HG03280 (cell line): Measurements from ENCODE around the gene TICRR.

Experiments
- ATAC-seq: cut with Tn5 transposase; IDR thresholded peaks from one replicate; pipeline ENCODE4 v1.9.1; 2021; ENCODE audit warnings: mild to moderate bottlenecking, moderate library complexity; ENCODE audit not compliant: unreplicated experiment

Gene TICRR

DNA sequence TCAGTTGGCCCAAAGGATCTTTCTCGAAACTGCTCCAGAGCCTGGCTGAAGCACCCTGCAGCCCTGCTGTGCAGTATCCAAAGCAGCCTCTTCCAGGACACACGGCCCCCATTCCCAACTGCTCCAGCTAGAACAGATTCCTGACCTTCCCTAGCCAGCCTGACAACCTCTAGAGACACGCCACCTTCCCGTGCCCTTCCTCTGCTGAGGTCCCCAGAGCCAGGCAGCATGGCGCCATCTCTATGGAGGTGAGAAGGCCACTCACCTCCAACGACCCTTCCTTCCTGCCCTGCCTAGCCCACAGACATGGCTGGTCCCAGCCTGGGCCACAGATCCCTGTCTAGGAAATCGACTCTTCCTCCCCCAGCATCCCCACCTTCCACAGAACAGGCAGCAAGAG lies 76.9 kb downstream of the TICRR start:
- ATAC-seq: no peak

DNA sequence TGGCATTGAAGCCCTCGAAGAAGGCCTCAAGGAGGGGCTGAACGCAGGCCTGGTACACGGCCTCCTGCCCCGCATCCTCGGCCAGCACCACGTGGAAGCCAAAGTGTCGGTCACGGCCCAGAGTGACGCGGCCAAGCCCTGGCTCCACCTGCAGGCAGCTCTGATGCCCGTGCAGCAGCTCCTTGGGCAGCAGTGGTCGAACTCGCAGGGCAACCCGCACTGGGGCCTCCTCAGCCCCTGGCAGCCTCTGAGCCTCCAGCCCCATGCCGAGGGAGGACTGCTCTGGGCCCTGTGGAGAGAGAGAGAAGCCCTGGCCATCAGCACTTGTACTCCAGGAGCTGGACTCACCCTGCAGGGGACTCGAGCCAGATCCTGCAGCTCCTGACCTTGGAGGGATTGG lies 77.4 kb downstream of the TICRR start:
- no peak for ATAC-seq

DNA sequence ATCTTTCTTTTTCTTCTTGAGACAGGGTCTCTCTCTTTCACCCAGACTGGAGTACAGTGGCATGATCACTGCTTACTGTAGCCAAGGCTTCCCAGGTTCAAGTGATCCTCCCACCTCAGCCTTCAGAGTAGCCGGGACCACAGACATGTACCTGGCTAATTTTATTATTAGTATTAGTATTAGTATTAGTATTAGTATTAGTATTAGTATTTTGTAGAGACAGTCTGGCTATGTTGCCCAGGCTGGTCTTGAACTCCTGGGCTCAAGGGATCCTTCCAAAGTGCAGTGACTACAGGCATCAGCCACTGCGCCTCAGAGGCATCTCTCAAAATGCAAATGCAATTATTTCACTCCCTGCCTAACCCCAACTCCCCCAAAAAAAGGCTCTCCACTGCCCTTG lies 78.3 kb downstream of the TICRR start:
- no peak for ATAC-seq

DNA sequence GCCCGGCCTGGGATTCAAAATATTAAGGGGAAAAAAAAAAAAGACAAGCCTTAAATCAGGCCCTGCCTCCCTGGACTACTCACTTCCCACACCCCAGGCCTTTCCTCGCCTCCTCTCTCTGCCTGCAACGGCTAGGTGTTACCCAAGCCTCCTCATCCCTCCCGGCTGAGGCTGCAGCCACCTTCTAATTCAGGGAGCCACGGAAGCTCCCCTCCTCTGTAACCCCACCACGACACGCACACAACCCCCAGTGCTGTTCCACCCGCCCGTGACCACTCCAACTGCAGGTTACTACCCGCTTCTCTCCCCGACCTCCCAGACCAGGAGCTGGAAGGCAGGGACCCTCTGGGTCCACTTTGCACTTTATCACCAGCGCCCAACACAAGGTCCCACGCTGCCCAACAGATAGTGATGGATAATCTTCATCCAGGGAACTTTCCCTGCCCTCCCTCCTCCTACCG lies 79.1 kb downstream of the TICRR start:
- no peak for ATAC-seq

DNA sequence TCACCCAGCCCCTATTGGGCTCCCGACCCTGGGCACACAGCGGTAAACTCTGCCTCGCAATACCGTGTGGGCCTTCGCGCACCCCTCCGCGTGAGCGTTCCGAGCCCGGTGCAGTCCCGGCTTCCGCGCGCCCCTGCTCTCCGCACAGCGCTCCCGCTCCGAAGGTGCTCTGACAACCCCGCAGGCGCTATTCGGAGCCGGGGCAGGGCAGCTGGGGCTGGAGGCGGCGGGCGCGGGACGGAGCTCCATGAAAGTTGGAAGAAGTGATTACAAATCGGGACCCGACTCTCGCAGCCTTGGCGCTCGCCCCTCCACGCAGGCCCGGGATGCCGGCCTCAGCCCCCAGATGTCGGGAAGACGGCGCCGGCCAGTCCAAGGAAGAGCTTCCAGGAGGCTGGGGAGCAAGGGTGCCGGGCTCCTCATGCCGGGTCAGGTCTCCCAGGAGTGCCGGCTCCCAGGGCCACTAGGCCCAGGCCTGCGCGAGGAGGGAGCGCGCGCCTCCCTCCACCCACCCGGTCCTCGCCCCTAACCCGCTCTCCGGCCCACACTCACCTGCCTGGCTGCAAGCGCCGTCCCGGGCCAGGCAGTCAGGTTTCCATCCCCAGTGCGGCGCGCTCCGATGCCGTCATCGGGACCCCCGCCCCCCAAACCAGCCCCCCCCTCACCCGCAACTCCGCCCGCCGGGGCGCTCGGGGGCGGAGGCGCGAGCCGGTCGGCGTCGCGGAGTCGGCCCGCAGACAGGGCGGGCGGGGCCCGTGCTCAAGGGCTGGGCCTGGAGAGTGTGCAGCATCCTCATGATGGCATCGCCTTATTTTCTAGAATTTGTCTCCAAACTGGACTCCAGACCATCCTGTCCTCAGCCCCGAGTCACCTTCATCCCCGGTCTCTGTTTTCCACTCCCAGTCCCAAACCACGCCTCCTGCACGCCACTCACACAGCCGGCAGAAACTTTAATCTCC lies 79.9 kb downstream of the TICRR start, which contains the start of gene KIF7:
TSS of gene KIF7 (minus strand) at position 621 of the 959 bp plus-strand sequence. CDS start 2,537 bp downstream, outside the sequence.
- ATAC-seq: no peak

DNA sequence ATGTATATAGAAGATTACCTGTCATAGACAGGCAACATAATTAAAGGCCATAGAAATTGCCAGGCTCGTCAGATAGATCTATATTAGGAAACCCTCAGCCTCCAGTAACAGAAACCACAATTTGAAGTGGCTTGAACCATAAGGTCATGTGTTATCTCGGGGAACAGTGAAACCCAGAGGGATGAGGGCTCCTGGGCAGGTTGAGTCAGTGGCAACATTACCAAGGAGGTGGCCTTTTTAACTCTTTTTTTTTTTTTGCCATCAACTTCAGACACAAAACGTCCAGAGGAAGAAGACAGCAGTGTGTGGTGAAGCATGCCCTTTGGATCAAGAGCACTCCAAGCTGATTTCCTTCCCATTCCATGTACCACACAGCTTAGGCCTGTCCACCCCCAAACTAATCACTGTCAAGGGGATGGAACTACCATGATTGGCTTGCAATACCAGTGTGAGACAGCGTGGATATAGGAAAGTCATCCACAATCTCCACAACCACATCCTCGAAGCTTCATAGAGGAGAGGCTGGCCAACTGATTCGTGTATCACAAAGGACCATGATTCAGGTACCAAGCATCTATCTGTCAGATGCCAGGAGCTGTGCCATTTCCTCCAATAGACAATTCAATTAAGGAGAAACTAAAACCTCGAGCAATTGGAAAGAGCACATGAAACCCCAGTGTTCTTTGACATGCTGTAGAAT lies 81.0 kb downstream of the TICRR start:
- ATAC-seq: no peak

DNA sequence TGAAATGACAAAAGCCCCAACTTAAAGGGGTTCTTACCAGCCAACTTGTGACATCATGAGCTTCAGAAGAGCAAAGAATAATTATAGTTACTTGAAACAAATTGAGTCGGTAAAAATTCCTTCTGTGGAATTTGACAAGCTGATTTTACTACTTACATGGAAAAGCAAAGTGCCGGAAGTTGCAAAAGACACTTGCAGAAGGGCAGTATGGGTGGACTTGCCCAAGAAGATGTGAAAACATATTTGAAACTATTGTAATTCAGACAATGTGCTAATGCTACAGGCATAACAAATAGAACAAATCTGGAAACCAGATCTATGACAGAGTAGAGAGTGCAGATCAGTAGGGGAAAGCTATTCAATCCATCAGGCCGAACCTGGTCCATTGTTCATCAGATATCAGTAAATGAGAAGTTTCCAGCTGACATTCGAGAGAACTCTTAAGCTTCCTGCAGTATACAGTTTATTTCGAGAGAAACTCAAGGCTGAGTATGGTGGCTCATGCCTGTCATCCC lies 82.5 kb downstream of the TICRR start:
- no peak for ATAC-seq

DNA sequence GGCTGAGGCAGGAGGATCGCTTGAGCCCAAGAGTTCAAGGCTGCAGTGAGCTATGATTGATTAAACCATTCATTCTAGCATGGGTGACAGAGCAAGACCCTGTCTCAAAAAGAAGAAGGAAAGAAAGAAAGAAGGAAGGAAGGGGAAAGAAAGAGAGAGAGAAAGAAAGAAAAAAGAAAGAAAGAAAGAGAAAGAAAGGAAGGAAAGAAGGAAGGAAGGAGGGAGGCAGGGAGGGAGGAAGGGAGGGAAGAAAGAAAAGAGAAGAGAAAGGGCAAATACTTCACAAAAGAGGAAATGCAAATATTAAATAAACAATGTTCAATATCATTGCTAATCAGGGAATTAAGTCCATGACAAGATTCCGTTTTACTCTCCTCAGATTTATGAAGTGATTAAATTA lies 84.0 kb downstream of the TICRR start:
- ATAC-seq: no peak

DNA sequence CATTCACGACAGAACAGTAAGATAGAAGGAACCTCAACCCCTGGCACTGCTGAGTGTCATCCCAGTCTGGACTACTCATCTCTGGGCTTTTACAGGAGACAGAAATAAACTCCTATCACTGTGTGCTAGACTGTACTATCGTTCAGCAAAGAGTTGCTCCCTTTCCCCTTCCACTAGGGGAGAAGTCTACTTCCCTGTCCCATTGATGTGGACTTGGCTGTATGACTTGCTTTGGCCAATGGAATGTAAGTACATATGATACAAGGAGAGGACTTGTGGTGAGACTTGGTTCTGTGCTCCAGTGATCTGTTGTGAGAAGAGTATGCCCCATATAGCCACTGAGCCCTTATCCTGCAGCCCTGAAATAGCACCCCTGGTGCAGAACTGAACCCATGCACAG lies 85.3 kb downstream of the TICRR start:
- ATAC-seq: no peak

DNA sequence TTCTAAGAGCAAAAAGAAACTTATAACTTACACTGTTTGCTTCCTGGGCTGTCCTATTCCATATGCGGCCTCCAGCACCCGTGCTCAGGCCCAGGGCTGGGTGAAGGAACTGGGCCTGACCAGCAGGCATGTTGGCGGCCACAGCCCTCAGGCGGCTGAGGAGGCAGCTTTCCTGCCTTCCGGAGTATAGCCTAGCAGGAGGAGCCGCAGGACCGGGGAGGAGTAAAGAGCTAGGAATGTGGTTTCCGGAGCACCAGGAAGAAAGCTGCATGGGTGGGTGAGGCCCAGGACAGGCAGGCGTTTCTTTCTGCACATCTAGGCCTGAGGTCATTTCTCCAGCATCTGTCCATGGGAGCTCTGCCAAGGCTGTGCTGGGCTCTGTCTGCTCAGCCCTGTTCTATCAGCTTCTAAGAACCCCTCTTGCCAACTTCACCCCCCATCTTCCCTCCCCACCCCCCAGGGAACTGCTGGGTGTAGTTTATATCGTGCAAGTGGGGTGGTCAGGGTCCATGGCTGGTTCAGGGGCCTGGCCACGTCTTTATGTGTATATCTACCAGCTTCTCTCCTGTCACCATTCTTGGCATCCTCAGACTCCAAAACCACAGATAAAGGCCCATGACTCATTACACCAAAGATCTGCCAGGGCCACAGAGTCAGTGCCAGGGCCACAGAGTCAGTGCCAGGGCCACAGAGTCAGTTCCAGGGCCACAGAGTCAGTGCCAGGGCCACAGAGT lies 87.8 kb downstream of the TICRR start:
- ATAC-seq: no peak

DNA sequence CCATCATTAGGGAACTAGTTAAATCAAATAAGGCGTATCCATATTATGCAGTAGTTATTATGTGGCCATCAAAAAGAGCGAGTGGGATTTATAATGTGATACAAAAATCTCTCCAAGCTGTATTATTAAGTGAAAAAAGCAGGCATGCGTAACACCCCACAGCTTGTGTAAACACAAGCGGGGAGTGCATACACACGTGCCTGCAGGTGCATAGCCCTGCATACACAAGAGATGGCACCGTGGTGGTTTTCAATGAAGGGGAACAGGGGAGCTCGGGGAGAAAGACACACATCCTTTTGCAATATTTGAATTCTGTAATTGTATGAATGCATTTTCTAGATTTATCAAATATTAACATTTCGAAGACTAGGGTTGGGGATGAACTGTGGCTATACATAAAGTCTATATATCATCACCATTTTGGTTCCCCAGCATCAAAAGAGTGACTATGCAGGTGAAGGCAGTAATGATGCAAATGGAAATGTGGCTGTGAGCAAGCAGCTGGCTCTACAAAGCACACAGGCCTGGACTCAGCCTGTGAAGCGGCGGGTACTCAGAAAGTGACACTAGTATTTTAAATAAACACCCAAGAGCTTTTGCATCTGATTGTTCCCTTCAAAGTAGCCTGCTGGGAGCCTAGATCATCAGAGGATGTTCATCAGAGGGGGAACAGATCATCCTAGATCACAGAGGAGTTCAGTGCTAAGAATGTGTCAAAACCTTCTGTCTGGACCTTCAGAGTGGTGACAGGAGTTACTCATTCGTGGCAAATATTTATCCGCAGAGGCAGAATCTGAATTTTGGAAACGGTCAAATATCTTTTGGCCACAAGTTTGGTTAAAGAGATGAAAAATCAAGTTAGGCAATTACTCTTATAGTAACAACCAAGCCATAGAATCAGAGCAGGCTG lies 89.4 kb downstream of the TICRR start:
- ATAC-seq: no peak

DNA sequence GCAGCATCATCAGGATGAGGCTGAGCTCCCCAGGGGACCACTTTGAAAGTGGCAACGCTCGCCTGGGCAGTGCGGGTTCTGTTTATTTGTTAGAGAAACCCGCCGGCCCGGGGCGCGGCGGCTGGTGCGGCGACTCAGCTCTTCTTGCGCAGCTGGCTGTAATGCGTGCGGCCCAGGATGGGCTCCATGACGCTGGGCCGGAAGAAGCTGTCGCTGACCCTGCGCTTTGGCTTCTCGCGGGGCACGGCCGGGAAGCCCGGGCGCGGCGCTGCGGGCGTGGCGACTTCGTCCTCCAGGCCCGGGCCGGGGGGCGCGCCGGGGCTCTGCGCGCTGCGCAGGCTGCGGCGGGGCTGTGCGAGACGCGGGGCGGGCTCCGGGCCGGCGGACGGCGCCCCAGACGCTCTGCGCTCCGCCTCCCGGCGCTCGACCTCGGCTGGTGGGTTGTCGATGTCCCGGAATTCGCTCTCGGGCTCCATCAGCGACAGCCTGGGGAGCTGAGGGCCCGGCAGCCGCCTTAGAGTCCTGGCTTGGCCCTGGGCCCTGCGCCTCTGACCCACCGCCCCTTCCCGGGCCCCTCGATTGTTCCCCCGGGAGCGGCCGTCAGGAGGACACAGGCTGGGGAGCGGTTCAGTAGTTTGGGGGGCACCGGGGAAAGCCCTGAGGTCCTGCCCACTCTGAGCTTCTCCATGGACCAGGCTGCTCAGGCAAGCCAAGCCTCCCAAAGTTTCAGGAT lies 90.3 kb downstream of the TICRR start:
- ATAC-seq: no peak

DNA sequence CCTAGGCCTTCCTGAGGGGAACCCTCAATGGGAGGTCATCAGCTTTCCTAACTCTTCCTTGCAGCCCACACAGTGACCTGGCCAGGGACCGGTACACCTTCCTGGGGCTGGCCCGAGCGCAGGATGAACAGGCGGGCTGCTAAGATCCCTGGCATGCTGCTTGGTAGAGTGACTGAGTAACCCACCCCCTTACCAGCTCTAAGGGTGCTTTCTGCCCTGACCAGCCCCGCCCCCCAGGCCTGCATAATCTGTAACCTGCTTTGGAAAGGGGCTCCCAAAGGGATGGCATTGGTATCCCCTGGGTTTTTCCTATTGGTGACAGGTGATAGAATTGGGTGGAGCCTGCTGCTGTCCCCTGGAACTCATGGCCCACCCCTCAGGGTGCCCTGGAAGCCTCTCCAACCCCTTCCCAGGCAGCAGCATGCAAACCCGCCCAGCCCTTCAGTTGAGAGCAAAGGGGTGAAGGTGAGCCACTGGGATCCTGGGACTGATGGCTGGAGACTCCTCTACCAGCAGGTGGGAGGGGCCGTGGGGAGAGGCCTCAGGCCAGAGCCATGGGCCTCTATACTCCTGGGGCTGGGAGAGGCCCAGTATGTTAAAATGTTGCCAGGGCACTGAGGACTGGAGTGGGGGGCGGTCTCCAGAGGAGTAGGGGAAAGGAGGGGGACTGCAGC lies 91.1 kb downstream of the TICRR start:
- ATAC-seq: no peak

DNA sequence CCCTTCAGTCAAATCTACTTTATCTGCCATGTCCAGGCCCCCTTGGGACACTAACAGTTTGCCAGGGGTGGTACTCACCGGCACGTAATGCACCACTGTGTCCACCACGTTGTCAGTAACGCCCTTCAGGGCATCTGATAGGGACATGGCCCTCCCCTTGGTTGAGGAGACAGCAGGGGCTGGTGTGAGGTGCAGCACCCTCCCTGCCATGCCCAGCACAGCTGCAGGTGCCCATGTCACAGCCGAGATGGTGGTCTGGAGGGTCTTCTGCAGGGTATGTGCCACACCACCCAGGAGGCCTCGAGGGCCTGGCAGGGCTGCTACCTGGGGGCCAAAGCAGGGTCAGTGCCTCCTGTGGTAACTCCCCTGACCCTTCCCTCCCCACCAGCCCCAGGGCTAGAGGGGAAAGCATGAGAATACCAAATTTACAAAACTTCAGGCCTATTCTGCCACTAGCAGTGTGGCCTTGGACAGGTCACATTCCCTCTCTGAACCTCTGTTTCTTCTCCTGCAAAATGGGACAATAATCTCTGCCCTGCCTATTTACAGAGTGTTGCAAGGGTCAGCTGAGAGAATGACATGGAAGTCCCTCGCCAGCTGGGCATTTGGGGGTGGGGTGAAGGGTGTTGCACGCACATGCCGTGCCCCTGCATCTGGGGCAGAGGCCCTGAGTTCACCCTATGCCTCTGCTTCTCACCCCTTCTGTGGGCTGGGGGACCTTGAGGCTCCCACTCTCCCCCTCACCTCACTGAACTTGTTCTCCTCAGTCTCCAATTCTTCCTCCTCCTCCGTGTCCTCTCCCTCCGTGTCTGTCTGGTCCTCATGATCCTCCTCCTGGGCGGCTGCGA lies 91.8 kb downstream of the TICRR start:
- no peak for ATAC-seq

DNA sequence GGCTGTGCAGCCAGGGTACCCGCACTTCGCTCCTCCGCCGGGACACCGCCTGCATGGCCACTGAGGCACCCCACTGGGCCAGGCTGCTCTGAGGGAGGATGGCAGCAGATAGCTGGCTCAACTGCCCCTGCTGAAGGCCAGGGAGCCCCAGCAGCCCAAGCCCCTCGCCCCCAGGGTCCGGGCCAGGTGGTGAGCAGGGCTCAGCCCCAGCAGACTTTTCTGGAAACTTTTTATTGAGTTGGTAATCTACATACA lies 92.4 kb downstream of the TICRR start:
- ATAC-seq: no peak

DNA sequence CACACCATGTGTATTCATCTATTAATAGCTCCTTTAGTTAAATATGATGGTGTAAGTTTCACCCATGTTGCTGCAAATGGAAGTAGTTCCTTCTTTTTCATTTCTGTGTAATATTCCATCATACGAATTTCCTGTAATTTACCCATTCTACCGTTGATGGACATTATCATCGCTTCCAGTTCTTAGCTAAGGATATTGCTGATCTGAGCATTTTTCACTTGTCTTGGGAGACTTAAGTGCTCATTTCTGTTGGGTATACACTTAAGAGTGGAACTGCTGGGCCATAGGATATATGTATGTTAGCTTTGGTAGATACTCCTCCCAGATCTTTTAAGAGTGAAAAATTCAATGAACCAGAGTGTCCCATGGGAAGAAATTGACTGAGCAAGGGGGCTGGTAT lies 92.9 kb downstream of the TICRR start:
- ATAC-seq: no peak

DNA sequence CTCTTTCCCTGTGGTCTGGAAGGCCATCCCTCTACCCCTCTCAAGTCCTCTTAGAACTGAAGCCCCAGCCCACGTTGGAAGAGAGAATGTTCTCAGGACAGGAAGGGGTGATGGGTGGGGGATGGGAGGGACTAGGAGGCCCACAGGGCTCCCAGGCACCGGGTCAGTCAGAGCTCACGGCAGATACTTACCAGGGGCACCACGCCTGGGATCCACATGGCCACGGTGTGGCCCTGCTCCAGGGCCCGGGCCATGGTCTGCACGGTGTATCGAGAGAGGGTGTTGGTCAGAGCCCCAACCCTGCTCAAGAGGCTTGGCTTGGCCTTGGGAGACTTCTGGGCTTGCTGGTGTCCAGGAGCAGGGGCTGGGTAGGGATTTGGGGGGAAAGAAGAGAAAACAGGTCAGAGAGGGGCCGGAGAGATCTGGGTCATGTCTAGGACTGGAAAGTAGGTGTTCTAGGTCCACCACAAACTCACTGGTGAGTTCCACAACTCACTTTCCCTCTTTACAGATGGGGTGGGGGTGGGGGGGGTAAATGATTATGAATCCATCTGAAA lies 94.1 kb downstream of the TICRR start:
- ATAC-seq: no peak

DNA sequence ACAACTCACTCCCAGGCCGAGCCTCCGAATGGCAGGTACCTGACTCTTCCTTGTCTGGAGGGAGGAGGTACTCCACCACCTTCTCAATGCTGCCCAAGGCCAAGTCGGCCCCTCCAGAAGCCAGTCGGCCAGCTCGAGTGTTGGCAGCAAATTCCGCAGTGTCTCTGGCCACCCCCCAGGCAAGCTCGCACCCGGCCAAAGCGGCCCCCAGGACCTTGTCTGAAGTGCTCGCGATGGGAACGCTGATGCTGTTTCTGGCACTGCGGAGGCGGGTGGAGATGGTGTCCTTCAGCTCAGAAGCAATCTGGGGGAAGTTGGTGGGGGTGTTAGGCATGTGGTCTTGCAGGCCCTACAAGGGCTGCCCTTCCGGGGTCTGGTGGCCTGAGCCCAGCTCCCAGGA lies 94.7 kb downstream of the TICRR start:
- ATAC-seq: no peak
